ENCODE results near the gene FBXO40. TPM values are rescaled to one million over a fixed set of nuclear protein-coding genes. Genes with fewer than 3 reads are reported as not detected.

The FBXO40 gene
- total RNA-seq, 2 donors from 2014 or later = not detected

DNA sequence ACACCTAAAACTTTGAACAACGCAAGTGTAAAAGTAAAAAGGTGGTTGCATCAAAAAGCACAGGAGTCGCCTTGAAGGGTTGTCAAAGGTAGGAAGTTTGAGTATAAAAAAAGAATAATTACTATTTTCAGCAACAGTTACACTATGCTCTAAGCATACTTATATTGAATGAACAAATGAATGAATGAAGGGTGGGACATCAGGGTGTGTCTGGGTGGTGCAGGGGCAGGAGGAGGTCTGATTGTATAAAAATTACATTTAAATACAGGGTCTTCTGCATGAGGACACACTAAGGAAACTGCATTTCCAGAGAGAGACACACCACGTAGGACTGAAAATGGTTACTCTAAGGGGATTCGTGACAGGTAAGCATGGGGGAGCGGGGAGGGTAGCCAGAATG is 25.5 kb upstream of the FBXO40 start, which contains the start of gene ARGFX:
TSS of gene ARGFX (plus strand) at position 301 of the 400 bp plus-strand sequence. CDS start 2,765 bp downstream, outside the sequence.
- no peak within 1 kb of the TSS for H3K9ac ChIP-seq (ENCODE audit: extremely low read depth, low read length, poor library complexity, severe bottlenecking)
- H3K36me3 Mint-ChIP-seq (ENCODE audit: low read depth) = no peaks in the 10 kb centered on the region
- H3K4me3 ChIP-seq (ENCODE audit: low read length) = no peak within 1 kb of the TSS
- DNase-seq = no peak
- H3K27me3 Mint-ChIP-seq (ENCODE audit: insufficient read depth) = no peaks in the 10 kb centered on the region
- TF ChIP-seq, protein P1, sequence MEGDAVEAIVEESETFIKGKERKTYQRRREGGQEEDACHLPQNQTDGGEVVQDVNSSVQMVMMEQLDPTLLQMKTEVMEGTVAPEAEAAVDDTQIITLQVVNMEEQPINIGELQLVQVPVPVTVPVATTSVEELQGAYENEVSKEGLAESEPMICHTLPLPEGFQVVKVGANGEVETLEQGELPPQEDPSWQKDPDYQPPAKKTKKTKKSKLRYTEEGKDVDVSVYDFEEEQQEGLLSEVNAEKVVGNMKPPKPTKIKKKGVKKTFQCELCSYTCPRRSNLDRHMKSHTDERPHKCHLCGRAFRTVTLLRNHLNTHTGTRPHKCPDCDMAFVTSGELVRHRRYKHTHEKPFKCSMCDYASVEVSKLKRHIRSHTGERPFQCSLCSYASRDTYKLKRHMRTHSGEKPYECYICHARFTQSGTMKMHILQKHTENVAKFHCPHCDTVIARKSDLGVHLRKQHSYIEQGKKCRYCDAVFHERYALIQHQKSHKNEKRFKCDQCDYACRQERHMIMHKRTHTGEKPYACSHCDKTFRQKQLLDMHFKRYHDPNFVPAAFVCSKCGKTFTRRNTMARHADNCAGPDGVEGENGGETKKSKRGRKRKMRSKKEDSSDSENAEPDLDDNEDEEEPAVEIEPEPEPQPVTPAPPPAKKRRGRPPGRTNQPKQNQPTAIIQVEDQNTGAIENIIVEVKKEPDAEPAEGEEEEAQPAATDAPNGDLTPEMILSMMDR (conservative IDR thresholded peaks at IDR 0.05) = no peak
- H3K4me1 Mint-ChIP-seq = no peaks in the 10 kb centered on the region
- H3K9me3 Mint-ChIP-seq = no peaks in the 10 kb centered on the region
- H3K4me1 ChIP-seq (ENCODE audit: control insufficient read depth, insufficient read depth, low read length) = no peaks in the 10 kb centered on the region
- no peak within 1 kb of the TSS for H3K4me3 Mint-ChIP-seq
- no peak within 1 kb of the TSS for H3K27ac ChIP-seq (ENCODE audit: low read depth, low read length)
- H3K9me3 ChIP-seq (ENCODE audit: control insufficient read depth, low read length) = no peaks in the 10 kb centered on the region
- no peaks in the 10 kb centered on the region for H3K27me3 ChIP-seq (ENCODE audit: control insufficient read depth, insufficient read depth, low read length, poor library complexity, severe bottlenecking)
- H3K36me3 ChIP-seq (ENCODE audit: control insufficient read depth, insufficient read depth, low read length) = no peaks in the 10 kb centered on the region
- 89% methylated on average over 5 of the region's 5 CpGs; no CpG with 5 or more reads in 1 of the 2 experiments for WGBS, 2 experiments (ENCODE audit: insufficient coverage in 1 of 2, insufficient read length in 1 of 2)
- H3K27ac Mint-ChIP-seq = no peak within 1 kb of the TSS

DNA sequence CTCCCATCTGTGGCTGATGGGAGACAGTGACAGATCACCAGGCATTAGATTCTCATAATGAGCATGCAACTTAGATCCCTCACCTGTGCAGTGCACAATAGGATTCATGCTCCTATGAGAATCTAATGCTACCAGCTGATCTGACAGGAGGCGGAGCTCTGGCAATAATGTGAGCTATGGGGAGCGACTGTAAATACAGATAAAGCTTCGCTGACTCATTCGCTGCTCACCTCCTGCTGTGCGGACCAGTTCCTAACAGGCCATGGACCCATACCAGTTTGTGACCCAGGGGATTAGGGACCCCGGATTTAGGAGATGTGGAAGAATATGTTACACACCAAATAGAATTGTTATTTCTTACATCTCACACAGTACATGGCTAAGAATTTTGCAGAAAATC is 18.7 kb upstream of the FBXO40 start:
- H3K9me3 ChIP-seq (ENCODE audit: control insufficient read depth, low read length) = no peaks in the 10 kb centered on the region
- no peaks in the 10 kb centered on the region for H3K4me1 ChIP-seq (ENCODE audit: control insufficient read depth, insufficient read depth, low read length)
- no peaks in the 10 kb centered on the region for H3K9me3 Mint-ChIP-seq
- H3K9ac ChIP-seq (ENCODE audit: extremely low read depth, low read length, poor library complexity, severe bottlenecking) = no peak overlapping the region
- no peak overlapping the region for H3K27ac ChIP-seq (ENCODE audit: low read depth, low read length)
- no peaks in the 10 kb centered on the region for H3K36me3 ChIP-seq (ENCODE audit: control insufficient read depth, insufficient read depth, low read length)
- TF ChIP-seq, protein P1 (conservative IDR thresholded peaks at IDR 0.05) = no peak
- no peak overlapping the region for H3K4me3 Mint-ChIP-seq
- no peak overlapping the region for H3K27ac Mint-ChIP-seq
- H3K4me1 Mint-ChIP-seq = no peaks in the 10 kb centered on the region
- 83 to 94% methylated on average over 3 to 5 of the region's 6 CpGs for WGBS, 2 experiments (ENCODE audit: insufficient coverage in 1 of 2, insufficient read length in 1 of 2)
- no peaks in the 10 kb centered on the region for H3K36me3 Mint-ChIP-seq (ENCODE audit: low read depth)
- DNase-seq = peak; percentile 80
- no peak overlapping the region for H3K4me3 ChIP-seq (ENCODE audit: low read length)
- H3K27me3 Mint-ChIP-seq (ENCODE audit: insufficient read depth) = peaks cover 1% of the 10 kb centered on the region
- H3K27me3 ChIP-seq (ENCODE audit: control insufficient read depth, insufficient read depth, low read length, poor library complexity, severe bottlenecking) = no peaks in the 10 kb centered on the region

DNA sequence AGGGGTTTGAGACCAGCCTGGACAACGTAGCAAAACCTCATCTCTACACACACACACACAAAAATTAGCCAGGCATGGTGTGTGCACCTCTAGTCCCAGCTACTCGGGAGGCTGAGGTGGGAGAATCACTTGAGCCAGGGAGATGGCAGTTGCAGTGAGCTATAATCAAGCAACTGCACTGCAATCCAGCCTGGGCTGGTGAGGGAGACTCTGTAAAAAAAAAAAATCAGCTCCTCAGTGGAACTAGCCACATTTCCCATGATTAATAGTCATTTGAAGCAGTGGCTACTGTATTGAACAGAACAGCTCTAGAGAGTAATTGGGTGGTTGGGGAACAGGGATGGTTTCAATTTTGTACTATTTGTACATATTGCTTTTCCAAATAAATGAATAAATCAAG is 11.5 kb upstream of the FBXO40 start:
- H3K27me3 Mint-ChIP-seq (ENCODE audit: insufficient read depth) = no peaks in the 10 kb centered on the region
- Histone ChIP-seq H3K9ac (ENCODE audit: extremely low read depth, low read length, poor library complexity, severe bottlenecking) (no peak overlapping the region), H3K36me3 (ENCODE audit: control insufficient read depth, insufficient read depth, low read length) (no peaks in the 10 kb centered on the region), H3K4me3 (ENCODE audit: low read length) (no peak overlapping the region), H3K27me3 (ENCODE audit: control insufficient read depth, insufficient read depth, low read length, poor library complexity, severe bottlenecking) (no peaks in the 10 kb centered on the region), H3K27ac (ENCODE audit: low read depth, low read length) (no peak overlapping the region), H3K9me3 (ENCODE audit: control insufficient read depth, low read length) (no peaks in the 10 kb centered on the region), H3K4me1 (ENCODE audit: control insufficient read depth, insufficient read depth, low read length) (no peaks in the 10 kb centered on the region)
- H3K4me3 Mint-ChIP-seq = no peak overlapping the region
- TF ChIP-seq, protein P1 (conservative IDR thresholded peaks at IDR 0.05) = no peak
- H3K27ac Mint-ChIP-seq = no peak overlapping the region
- H3K4me1 Mint-ChIP-seq = no peaks in the 10 kb centered on the region
- H3K9me3 Mint-ChIP-seq = no peaks in the 10 kb centered on the region
- DNase-seq = no peak
- H3K36me3 Mint-ChIP-seq (ENCODE audit: low read depth) = no peaks in the 10 kb centered on the region
- 90% methylated on average over 2 of the region's 2 CpGs; no CpG with 5 or more reads in 1 of the 2 experiments for WGBS, 2 experiments (ENCODE audit: insufficient coverage in 1 of 2, insufficient read length in 1 of 2)

Data from endodermal cell (in vitro differentiated cells).